ENCODE results near the gene HK1.
"Not testable (repeated sequence)": the region's sequence is repeated elsewhere in the genome, so short reads cannot be mapped to it uniquely, and the experiment has no call there.

Gene HK1

GRCh38 chr10:69247313-69247710, 31.0 kb upstream of the HK1 start:
- H3K36me3 ChIP-seq, result no peaks in the 10 kb centered on the region
- no peaks in the 10 kb centered on the region for H3K27me3 ChIP-seq (ENCODE audit: insufficient read depth, low read depth, severe bottlenecking)
- no peak overlapping the region for H3K27ac ChIP-seq
- H3K4me3 ChIP-seq (ENCODE audit: low read depth, low read length), result no peak overlapping the region
- no peak for DNase-seq
- TF ChIP-seq CTCF (IDR thresholded peaks at IDR 0.05; ENCODE audit: low read depth, low read length), result no peak
- H3K9me3 ChIP-seq (ENCODE audit: severe bottlenecking), result peaks cover 3% of the 10 kb centered on the region

GRCh38 chr10:69248117-69248730, 30.1 kb upstream of the HK1 start:
- no peaks in the 10 kb centered on the region for H3K36me3 ChIP-seq
- no peak for TF ChIP-seq CTCF (IDR thresholded peaks at IDR 0.05; ENCODE audit: low read depth, low read length)
- H3K27ac ChIP-seq, result no peak overlapping the region
- H3K9me3 ChIP-seq (ENCODE audit: severe bottlenecking), result peaks cover 3% of the 10 kb centered on the region
- no peak overlapping the region for H3K4me3 ChIP-seq (ENCODE audit: low read depth, low read length)
- no peak for DNase-seq
- no peaks in the 10 kb centered on the region for H3K27me3 ChIP-seq (ENCODE audit: insufficient read depth, low read depth, severe bottlenecking)

GRCh38 chr10:69250041-69250440, 28.3 kb upstream of the HK1 start:
- TF ChIP-seq CTCF (IDR thresholded peaks at IDR 0.05; ENCODE audit: low read depth, low read length), result no peak
- Histone ChIP-seq H3K9me3 (ENCODE audit: severe bottlenecking) (peaks cover 3% of the 10 kb centered on the region), H3K27me3 (ENCODE audit: insufficient read depth, low read depth, severe bottlenecking) (no peaks in the 10 kb centered on the region), H3K4me3 (ENCODE audit: low read depth, low read length) (no peak overlapping the region), H3K36me3 (no peaks in the 10 kb centered on the region), H3K27ac (no peak overlapping the region)
- no peak for DNase-seq

GRCh38 chr10:69251417-69251816, 26.9 kb upstream of the HK1 start:
- H3K27ac ChIP-seq; DNase-seq; H3K4me3 ChIP-seq (ENCODE audit: low read depth, low read length); H3K36me3 ChIP-seq; H3K9me3 ChIP-seq (ENCODE audit: severe bottlenecking); H3K27me3 ChIP-seq (ENCODE audit: insufficient read depth, low read depth, severe bottlenecking): not testable (repeated sequence)

GRCh38 chr10:69253171-69253570, 25.1 kb upstream of the HK1 start:
- Histone ChIP-seq H3K27me3 (ENCODE audit: insufficient read depth, low read depth, severe bottlenecking) (no peaks in the 10 kb centered on the region), H3K27ac (no peak overlapping the region), H3K9me3 (ENCODE audit: severe bottlenecking) (peaks cover 3% of the 10 kb centered on the region), H3K36me3 (no peaks in the 10 kb centered on the region), H3K4me3 (ENCODE audit: low read depth, low read length) (no peak overlapping the region)
- DNase-seq, result no peak
- no peak for TF ChIP-seq CTCF (IDR thresholded peaks at IDR 0.05; ENCODE audit: low read depth, low read length)

GRCh38 chr10:69254877-69255276, 23.4 kb upstream of the HK1 start:
- Histone ChIP-seq H3K27me3 (ENCODE audit: insufficient read depth, low read depth, severe bottlenecking) (no peaks in the 10 kb centered on the region), H3K4me3 (ENCODE audit: low read depth, low read length) (no peak overlapping the region), H3K36me3 (no peaks in the 10 kb centered on the region), H3K9me3 (ENCODE audit: severe bottlenecking) (peaks cover 3% of the 10 kb centered on the region), H3K27ac (no peak overlapping the region)
- TF ChIP-seq CTCF (IDR thresholded peaks at IDR 0.05; ENCODE audit: low read depth, low read length), result no peak
- no peak for DNase-seq
